Measurements from ENCODE around the gene ZC3H13.

Gene ZC3H13

DNA sequence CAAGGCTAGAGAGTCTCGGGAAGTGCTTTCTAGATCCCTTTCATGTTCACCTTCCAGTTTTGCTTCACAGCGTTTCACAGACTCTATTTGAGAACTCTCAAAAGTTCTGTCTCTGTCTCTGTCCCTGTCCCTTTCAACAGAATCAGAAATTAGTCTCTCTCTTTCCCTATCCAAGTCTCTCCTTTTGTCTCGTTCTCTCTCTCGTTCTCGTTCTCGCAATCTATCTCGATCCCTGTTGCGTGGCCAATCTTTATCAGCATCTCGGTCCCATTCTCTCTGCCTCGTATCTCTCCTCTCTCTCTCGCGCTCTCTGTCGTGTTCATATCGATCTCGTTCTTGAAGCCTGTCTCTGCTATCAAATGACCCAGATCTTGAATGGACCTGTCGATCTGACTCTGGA is 85.0 kb downstream of the ZC3H13 start:
- Histone ChIP-seq H3K36me3 (ENCODE audit: insufficient read depth, low read length) (peaks cover 89% of the 10 kb centered on the region), H3K27me3 (ENCODE audit: insufficient read depth, low read length) (no peaks in the 10 kb centered on the region), H3K4me3 (ENCODE audit: low read length) (no peak overlapping the region), H2AFZ (ENCODE audit: low read depth, low read length) (no peak overlapping the region), H3K4me1 (ENCODE audit: insufficient read depth, low read length) (no peaks in the 10 kb centered on the region), H3K9me3 (ENCODE audit: low read length) (peaks cover under 1% of the 10 kb centered on the region)

DNA sequence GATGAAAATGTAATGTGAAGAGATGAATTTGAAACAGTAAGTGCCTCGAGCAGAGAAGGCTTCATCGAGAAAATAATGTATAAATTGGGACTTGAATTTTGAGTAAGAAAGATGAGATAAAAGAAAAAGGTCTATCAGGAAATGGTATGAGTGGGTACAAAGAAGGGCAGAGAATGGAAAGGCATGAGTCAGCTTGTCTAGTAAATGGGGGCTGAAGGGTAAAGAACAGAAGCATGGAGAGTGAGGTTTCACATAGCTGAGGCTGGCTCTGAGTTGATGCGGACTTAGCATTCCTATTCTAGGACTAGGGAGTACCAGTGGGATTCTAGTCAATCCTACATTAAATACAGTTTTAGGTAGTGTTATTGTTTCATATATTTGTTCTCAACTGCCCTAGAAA is 85.8 kb downstream of the ZC3H13 start:
- H3K4me1 ChIP-seq (ENCODE audit: insufficient read depth, low read length), result no peaks in the 10 kb centered on the region
- no peak overlapping the region for H3K4me3 ChIP-seq (ENCODE audit: low read length)
- no peaks in the 10 kb centered on the region for H3K27me3 ChIP-seq (ENCODE audit: insufficient read depth, low read length)
- H3K9me3 ChIP-seq (ENCODE audit: low read length), result no peaks in the 10 kb centered on the region
- H3K36me3 ChIP-seq (ENCODE audit: insufficient read depth, low read length), result peaks cover 87% of the 10 kb centered on the region
- no peak overlapping the region for H2AFZ ChIP-seq (ENCODE audit: low read depth, low read length)

DNA sequence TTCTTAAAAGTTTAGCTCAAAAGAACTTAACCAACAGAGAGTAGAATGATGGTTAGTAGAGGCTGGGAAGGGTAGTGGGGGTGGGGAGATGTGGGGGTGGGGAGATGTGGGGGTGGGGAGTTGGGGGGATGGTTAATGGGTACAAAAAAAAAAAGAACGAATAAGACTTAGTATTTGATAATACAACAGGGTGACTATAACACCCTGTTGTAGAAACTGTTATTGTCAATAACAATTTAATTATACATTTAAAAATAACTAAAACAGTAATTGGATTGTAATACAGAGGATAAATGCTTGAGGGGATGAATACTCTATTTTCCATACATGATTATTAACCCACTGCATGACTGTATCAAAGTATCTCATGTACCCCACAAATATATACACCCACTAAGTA is 91.1 kb downstream of the ZC3H13 start:
- Histone ChIP-seq H3K4me1 (ENCODE audit: insufficient read depth, low read length) (no peaks in the 10 kb centered on the region), H3K9me3 (ENCODE audit: low read length) (no peaks in the 10 kb centered on the region), H2AFZ (ENCODE audit: low read depth, low read length) (no peak overlapping the region), H3K27me3 (ENCODE audit: insufficient read depth, low read length) (no peaks in the 10 kb centered on the region), H3K36me3 (ENCODE audit: insufficient read depth, low read length) (peaks cover 62% of the 10 kb centered on the region), H3K4me3 (ENCODE audit: low read length) (no peak overlapping the region)

DNA sequence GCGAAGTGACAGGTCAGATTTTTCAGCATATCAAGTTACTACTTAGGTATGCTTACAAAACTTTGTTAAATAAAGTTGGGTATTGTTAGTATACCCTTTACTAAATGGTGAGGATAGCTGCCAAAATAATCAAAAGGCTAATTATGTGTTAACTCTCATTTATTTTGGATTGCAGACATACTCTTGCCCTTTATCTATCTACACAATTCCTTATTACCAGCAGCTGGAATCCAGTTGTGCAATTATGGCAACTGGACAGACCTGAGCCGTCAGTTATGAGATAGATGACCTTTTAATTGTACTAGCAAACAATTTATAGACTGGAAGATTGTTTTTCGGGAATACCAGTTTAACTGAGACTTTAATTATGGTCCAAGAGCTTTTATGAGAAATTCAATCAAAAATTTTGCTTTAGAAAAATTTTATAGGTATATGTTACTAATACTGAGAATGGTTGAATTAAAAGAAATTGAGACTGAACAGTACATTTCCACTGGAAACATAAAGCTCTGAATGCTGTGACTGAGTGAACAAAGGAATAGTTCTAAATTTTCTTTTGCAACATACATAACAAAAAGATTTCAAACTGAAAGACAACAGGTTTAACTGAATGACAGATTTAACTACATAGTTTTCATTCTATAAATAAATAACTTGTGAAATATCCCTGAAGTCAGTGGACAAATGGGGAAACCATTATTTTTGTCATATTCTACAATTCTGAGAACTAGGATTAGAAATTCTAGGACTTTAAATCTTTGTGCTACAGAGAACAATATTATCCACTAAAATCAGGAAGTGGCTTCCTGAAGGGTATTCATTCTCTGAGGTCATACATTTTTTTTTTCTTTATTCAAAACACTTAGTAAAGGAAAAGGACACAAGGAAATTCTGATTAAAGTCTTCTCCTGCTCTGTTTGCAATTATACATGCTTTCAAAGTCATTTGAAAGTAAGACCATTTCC is 97.4 kb downstream of the ZC3H13 start:
- Histone ChIP-seq H2AFZ (ENCODE audit: low read depth, low read length) (no peak overlapping the region), H3K4me1 (ENCODE audit: insufficient read depth, low read length) (no peaks in the 10 kb centered on the region), H3K9me3 (ENCODE audit: low read length) (no peaks in the 10 kb centered on the region), H3K36me3 (ENCODE audit: insufficient read depth, low read length) (peaks cover 32% of the 10 kb centered on the region), H3K27me3 (ENCODE audit: insufficient read depth, low read length) (no peaks in the 10 kb centered on the region), H3K4me3 (ENCODE audit: low read length) (no peak overlapping the region)

DNA sequence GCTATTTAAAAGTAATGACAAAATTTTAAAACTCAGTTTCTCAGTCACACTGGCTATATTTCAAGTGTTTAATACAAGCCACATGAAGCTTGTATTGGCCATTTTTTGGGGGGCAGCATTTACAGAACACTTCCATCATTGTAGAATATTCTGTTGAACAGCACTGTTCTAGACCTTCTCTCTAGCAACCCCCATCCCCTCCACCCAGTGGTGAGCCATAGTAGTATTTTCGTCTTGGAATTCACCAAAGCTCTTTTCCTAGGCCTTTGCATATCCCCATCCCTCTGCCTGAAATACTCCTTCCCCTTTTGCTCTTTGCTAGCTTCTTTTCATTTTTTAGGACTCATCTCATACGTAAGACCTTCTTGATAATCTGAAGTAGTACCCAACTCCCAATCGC is 99.5 kb downstream of the ZC3H13 start:
- H3K36me3 ChIP-seq (ENCODE audit: insufficient read depth, low read length), result peaks cover 24% of the 10 kb centered on the region
- H3K9me3 ChIP-seq (ENCODE audit: low read length), result no peaks in the 10 kb centered on the region

DNA sequence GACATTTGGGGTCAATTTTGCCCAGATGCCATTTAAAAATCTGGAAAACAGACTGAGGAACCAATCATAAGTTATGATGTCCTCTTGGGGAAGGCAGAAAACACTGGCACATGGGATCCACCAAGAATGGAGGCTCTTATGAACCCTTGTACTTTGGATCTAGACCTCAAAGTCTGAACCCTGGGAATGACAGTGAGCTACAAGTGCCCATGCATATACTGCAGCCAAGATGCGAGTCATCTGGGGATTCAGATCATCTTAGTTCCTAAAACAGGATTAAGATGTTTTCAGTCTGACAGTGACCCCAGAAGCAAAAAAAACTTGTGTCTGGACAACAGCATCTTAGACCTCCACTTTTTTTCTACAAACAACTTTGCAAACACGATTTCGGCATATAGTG is 100.8 kb downstream of the ZC3H13 start:
- no peaks in the 10 kb centered on the region for H3K4me1 ChIP-seq (ENCODE audit: insufficient read depth, low read length)
- no peaks in the 10 kb centered on the region for H3K27me3 ChIP-seq (ENCODE audit: insufficient read depth, low read length)
- H3K9me3 ChIP-seq (ENCODE audit: low read length), result no peaks in the 10 kb centered on the region
- H2AFZ ChIP-seq (ENCODE audit: low read depth, low read length), result no peak overlapping the region
- peaks cover 11% of the 10 kb centered on the region for H3K36me3 ChIP-seq (ENCODE audit: insufficient read depth, low read length)
- H3K4me3 ChIP-seq (ENCODE audit: low read length), result no peak overlapping the region

More for the DNA sequence above, 99.5 kb downstream of the ZC3H13 start:
- no peak overlapping the region for H3K4me3 ChIP-seq (ENCODE audit: low read length)
- H3K27me3 ChIP-seq (ENCODE audit: insufficient read depth, low read length), result no peaks in the 10 kb centered on the region
- H3K4me1 ChIP-seq (ENCODE audit: insufficient read depth, low read length), result no peaks in the 10 kb centered on the region
- H2AFZ ChIP-seq (ENCODE audit: low read depth, low read length), result no peak overlapping the region

DNA sequence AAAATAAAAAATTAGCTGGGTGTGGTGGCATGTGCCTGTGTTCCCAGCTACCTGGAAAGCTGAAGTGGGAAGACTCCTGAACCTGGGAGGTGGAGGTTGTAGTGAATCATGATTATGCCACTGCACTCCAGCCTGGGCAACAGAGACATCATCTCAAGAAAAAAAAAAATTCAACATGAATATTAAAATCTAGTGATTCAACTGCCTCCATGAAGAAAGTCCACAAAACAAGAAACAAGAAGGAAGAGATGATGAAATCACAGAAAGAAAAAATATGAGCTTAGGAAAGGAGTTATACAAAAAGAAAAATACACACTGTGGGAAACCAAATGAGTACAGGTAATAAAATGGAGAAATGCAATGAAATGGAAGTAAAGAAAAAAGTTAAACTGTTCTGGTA is 101.4 kb downstream of the ZC3H13 start:
- H3K4me3 ChIP-seq (ENCODE audit: low read length), result no peak overlapping the region
- no peak overlapping the region for H2AFZ ChIP-seq (ENCODE audit: low read depth, low read length)
- peaks cover 6% of the 10 kb centered on the region for H3K36me3 ChIP-seq (ENCODE audit: insufficient read depth, low read length)
- no peaks in the 10 kb centered on the region for H3K9me3 ChIP-seq (ENCODE audit: low read length)
- no peaks in the 10 kb centered on the region for H3K4me1 ChIP-seq (ENCODE audit: insufficient read depth, low read length)
- no peaks in the 10 kb centered on the region for H3K27me3 ChIP-seq (ENCODE audit: insufficient read depth, low read length)

DNA sequence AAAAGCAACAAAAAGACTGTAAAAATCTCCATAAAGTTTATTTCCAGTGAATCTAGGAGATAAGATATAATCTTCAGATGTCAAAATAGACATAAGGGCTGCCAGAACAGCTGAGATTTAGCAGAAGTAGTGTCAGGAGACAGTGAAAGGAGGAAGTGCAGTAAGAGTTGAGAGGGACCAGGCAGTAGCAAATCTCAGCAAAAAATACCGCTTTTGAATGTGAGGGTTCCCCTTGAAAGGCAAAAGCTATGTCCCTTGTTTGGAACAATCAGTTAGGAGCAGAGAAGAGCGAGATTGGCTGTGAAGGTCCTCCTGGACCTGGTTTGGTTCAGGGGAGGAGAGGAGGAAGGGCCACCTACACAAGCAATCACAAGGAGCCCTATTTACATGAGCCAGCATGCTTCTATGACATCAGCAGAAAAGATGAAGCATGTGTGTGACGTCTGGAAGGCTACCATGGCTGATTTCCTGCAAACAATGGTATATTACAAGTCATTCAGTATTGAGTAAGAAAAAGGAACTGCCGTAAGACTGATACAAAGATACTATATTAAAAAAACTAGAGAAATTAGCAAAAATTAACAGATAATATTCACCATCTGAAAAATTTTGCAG is 102.1 kb downstream of the ZC3H13 start:
- Histone ChIP-seq H2AFZ (ENCODE audit: low read depth, low read length) (no peak overlapping the region), H3K9me3 (ENCODE audit: low read length) (no peaks in the 10 kb centered on the region), H3K4me3 (ENCODE audit: low read length) (no peak overlapping the region), H3K4me1 (ENCODE audit: insufficient read depth, low read length) (no peaks in the 10 kb centered on the region), H3K36me3 (ENCODE audit: insufficient read depth, low read length) (peaks cover 2% of the 10 kb centered on the region), H3K27me3 (ENCODE audit: insufficient read depth, low read length) (no peaks in the 10 kb centered on the region)

DNA sequence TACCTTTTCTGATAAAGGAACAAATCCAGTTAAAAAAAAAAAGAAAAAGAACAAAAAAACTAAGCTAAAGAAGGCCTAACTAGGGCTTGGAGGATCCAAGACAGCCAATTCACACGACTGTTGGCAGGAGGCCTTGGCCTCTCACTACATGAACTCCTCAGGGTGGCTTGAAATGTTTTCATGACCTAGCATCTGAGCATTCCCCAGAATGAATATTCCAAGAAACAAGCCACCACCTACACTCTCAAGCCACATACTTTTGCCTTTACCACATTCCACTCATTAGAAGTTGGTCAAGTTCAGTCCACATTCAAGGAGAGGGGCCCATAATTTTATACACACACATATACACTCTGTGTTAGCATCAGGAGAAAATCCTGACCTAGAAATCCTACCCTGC is 103.4 kb downstream of the ZC3H13 start:
- Histone ChIP-seq H3K9me3 (ENCODE audit: low read length) (no peaks in the 10 kb centered on the region), H2AFZ (ENCODE audit: low read depth, low read length) (no peak overlapping the region), H3K36me3 (ENCODE audit: insufficient read depth, low read length) (no peaks in the 10 kb centered on the region), H3K4me1 (ENCODE audit: insufficient read depth, low read length) (no peaks in the 10 kb centered on the region), H3K4me3 (ENCODE audit: low read length) (no peak overlapping the region), H3K27me3 (ENCODE audit: insufficient read depth, low read length) (no peaks in the 10 kb centered on the region)

DNA sequence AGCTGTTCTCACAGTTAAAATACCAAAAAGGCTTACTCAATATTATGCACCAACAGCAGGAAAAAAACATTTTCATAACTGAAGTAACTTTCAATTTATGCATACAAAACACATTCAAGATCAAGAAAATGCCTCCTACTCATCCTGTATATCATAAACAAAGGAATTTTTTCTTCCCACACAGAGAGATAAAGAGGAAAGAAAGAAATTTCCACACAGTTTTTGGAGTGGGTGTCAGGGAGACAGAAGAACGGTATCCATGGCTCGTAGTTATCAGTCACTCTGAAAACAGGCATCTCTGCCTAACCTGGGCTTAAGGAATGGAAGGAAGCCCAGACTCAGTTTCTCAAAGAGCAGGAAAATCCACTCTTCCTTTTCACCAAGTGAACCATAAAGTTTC is 108.6 kb downstream of the ZC3H13 start:
- no peaks in the 10 kb centered on the region for H3K4me1 ChIP-seq (ENCODE audit: insufficient read depth, low read length)
- H3K9me3 ChIP-seq (ENCODE audit: low read length), result no peaks in the 10 kb centered on the region
- no peaks in the 10 kb centered on the region for H3K36me3 ChIP-seq (ENCODE audit: insufficient read depth, low read length)
- no peak overlapping the region for H3K4me3 ChIP-seq (ENCODE audit: low read length)
- H2AFZ ChIP-seq (ENCODE audit: low read depth, low read length), result no peak overlapping the region
- H3K27me3 ChIP-seq (ENCODE audit: insufficient read depth, low read length), result no peaks in the 10 kb centered on the region

DNA sequence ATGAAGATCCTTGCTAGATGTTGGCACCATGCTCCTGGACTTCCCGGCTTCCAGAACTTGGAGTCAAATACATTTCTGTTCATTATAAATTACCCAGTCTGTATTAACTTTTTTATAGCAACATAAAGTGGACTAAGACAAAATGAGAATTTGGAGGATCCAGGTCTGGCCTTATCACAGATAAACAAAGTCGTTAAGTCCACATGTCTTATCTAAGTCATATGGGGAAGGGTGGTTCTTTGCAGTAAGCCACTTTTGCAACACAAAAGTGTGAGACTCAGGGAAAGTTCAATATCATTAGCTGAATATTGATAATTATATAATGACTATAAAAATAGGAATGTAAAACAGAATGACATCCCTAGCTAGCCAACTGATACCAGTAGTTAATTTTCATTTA is 109.4 kb downstream of the ZC3H13 start:
- no peaks in the 10 kb centered on the region for H3K9me3 ChIP-seq (ENCODE audit: low read length)
- no peaks in the 10 kb centered on the region for H3K27me3 ChIP-seq (ENCODE audit: insufficient read depth, low read length)
- H3K4me1 ChIP-seq (ENCODE audit: insufficient read depth, low read length), result no peaks in the 10 kb centered on the region
- no peak overlapping the region for H2AFZ ChIP-seq (ENCODE audit: low read depth, low read length)
- no peaks in the 10 kb centered on the region for H3K36me3 ChIP-seq (ENCODE audit: insufficient read depth, low read length)
- H3K4me3 ChIP-seq (ENCODE audit: low read length), result no peak overlapping the region

DNA sequence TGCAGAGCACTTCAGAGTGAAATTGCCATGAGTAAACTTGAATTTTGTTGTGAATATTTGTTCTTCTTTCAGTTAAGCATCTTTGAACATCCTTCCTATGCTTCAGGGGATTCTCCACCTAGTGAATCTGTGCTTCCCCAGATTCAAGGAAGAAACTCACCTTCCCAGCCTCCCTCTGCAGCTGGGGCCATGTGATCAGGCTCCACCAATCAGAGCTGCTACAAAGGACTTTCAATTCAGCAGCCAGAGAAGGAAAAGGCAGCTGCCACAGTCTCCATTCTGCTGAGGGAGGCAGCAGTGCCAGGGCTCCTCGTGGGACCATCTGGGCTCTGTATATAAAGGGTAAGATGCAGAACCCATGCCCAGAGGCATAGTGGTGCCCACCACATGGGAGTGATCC is 111.3 kb downstream of the ZC3H13 start:
- no peak overlapping the region for H3K4me3 ChIP-seq (ENCODE audit: low read length)
- H3K4me1 ChIP-seq (ENCODE audit: insufficient read depth, low read length), result no peaks in the 10 kb centered on the region
- no peak overlapping the region for H2AFZ ChIP-seq (ENCODE audit: low read depth, low read length)
- no peaks in the 10 kb centered on the region for H3K9me3 ChIP-seq (ENCODE audit: low read length)
- no peaks in the 10 kb centered on the region for H3K36me3 ChIP-seq (ENCODE audit: insufficient read depth, low read length)
- H3K27me3 ChIP-seq (ENCODE audit: insufficient read depth, low read length), result no peaks in the 10 kb centered on the region

DNA sequence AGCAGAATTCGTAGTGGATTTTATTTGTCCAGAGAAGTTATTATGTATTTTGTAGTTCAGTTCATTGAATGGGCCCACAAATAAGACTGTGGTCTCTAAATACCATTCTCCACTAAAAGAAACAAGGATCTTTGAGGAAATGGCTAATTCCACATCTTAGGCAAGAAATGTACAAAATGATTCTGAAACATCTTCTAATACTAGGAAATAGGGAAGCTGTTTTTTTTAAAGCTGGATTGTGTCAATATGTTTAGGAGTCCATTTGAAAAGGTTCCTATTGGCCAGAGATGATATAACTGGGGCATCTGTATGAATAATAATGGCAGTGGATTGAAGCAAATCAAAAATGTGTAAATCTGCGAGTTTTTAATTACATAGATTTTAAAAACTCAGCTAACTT is 112.5 kb downstream of the ZC3H13 start:
- H3K4me3 ChIP-seq (ENCODE audit: low read length), result no peak overlapping the region
- no peaks in the 10 kb centered on the region for H3K9me3 ChIP-seq (ENCODE audit: low read length)
- H3K27me3 ChIP-seq (ENCODE audit: insufficient read depth, low read length), result peaks cover 2% of the 10 kb centered on the region
- no peak overlapping the region for H2AFZ ChIP-seq (ENCODE audit: low read depth, low read length)
- no peaks in the 10 kb centered on the region for H3K4me1 ChIP-seq (ENCODE audit: insufficient read depth, low read length)
- H3K36me3 ChIP-seq (ENCODE audit: insufficient read depth, low read length), result no peaks in the 10 kb centered on the region

Data from neuron (in vitro differentiated cells).